Muscle layer of colon (tissue), 2 donors: ENCODE measurements around the gene SPIRE1.
"Not testable (repeated sequence)": the region's sequence is repeated elsewhere in the genome, so short reads cannot be mapped to it uniquely, and the experiment has no call there.

ENCODE experiments used
- H3K27ac ChIP-seq: one replicate; pipeline ENCODE4 v1.7.0; 2013; ENCODE audit warnings: low read depth, mild to moderate bottlenecking, low read length, moderate library complexity
- H3K27me3 ChIP-seq, 2 donors: one replicate each; pipeline ENCODE4 v1.7.0; 2013; ENCODE audit warnings: low read length in 2 of 2, mild to moderate bottlenecking in 2 of 2; ENCODE audit not compliant: insufficient read depth in 2 of 2, control insufficient read depth in 1 of 2
- H3K36me3 ChIP-seq: one replicate; pipeline ENCODE4 v1.7.0; 2013; ENCODE audit warnings: mild to moderate bottlenecking, low read length; ENCODE audit not compliant: insufficient read depth
- H3K4me1 ChIP-seq: one replicate; pipeline ENCODE4 v1.7.0; 2013; ENCODE audit warnings: mild to moderate bottlenecking, low read length; ENCODE audit not compliant: insufficient read depth
- H3K4me3 ChIP-seq, 2 donors: one replicate each; pipeline ENCODE4 v1.7.0; 2013; ENCODE audit warnings: low read length in 2 of 2, low read depth in 1 of 2, mild to moderate bottlenecking in 1 of 2, moderate library complexity in 1 of 2
- H3K9ac ChIP-seq: one replicate; pipeline ENCODE4 v1.7.0; 2013; ENCODE audit warnings: low read length
- H3K9me3 ChIP-seq: one replicate; pipeline ENCODE4 v1.7.0; 2013; ENCODE audit warnings: mild to moderate bottlenecking, low read length
- donor health status: abdominal sarcoma.
- donor health status: Adenocarcinoma of cecum.

SPIRE1 gene

GRCh38 chr18:12627199-12627598, 30.7 kb downstream of the SPIRE1 start:
- not testable (repeated sequence) for H3K36me3 ChIP-seq, H3K27ac ChIP-seq, H3K27me3 ChIP-seq, H3K9ac ChIP-seq, H3K4me1 ChIP-seq, H3K9me3 ChIP-seq, H3K4me3 ChIP-seq

- no peak overlapping the region for H3K4me3 ChIP-seq
- no peak overlapping the region for H3K9ac ChIP-seq
- H3K9me3 ChIP-seq: no peaks in the 10 kb centered on the region
- no peaks in the 10 kb centered on the region for H3K27me3 ChIP-seq
- H3K27ac ChIP-seq: no peak overlapping the region
- no peaks in the 10 kb centered on the region for H3K4me1 ChIP-seq
- H3K36me3 ChIP-seq: no peaks in the 10 kb centered on the region
Observed at GRCh38 chr18:12625241-12625640, 32.7 kb downstream of the SPIRE1 start.

GRCh38 chr18:12621742-12622306, 36.1 kb downstream of the SPIRE1 start:
- H3K27me3 ChIP-seq: no peaks in the 10 kb centered on the region
- no peak overlapping the region for H3K27ac ChIP-seq
- H3K9me3 ChIP-seq: no peaks in the 10 kb centered on the region
- no peak overlapping the region for H3K9ac ChIP-seq
- no peaks in the 10 kb centered on the region for H3K4me1 ChIP-seq
- H3K36me3 ChIP-seq: no peaks in the 10 kb centered on the region
- no peak overlapping the region for H3K4me3 ChIP-seq

- H3K27me3 ChIP-seq: no peaks in the 10 kb centered on the region
- no peaks in the 10 kb centered on the region for H3K4me1 ChIP-seq
- no peak overlapping the region for H3K4me3 ChIP-seq
- H3K9me3 ChIP-seq: no peaks in the 10 kb centered on the region
- no peak overlapping the region for H3K27ac ChIP-seq
- H3K36me3 ChIP-seq: no peaks in the 10 kb centered on the region
- no peak overlapping the region for H3K9ac ChIP-seq
Observed at GRCh38 chr18:12615748-12616147, 42.2 kb downstream of the SPIRE1 start.

GRCh38 chr18:12608301-12608700, 49.6 kb downstream of the SPIRE1 start:
- no peak overlapping the region for H3K27ac ChIP-seq

GRCh38 chr18:12606592-12607315, 51.2 kb downstream of the SPIRE1 start:
- Histone ChIP-seq H3K27me3 (no peaks in the 10 kb centered on the region), H3K4me1 (no peaks in the 10 kb centered on the region), H3K36me3 (no peaks in the 10 kb centered on the region), H3K9ac (no peak overlapping the region), H3K27ac (no peak overlapping the region), H3K9me3 (no peaks in the 10 kb centered on the region), H3K4me3 (no peak overlapping the region)

More at GRCh38 chr18:12608301-12608700, 49.6 kb downstream of the SPIRE1 start:
- no peaks in the 10 kb centered on the region for H3K4me1 ChIP-seq
- H3K36me3 ChIP-seq: no peaks in the 10 kb centered on the region
- no peak overlapping the region for H3K9ac ChIP-seq
- H3K4me3 ChIP-seq: no peak overlapping the region
- H3K9me3 ChIP-seq: no peaks in the 10 kb centered on the region
- H3K27me3 ChIP-seq: no peaks in the 10 kb centered on the region

GRCh38 chr18:12604445-12605007, 53.4 kb downstream of the SPIRE1 start:
- Histone ChIP-seq H3K36me3 (no peaks in the 10 kb centered on the region), H3K9ac (no peak overlapping the region), H3K9me3 (no peaks in the 10 kb centered on the region), H3K4me1 (no peaks in the 10 kb centered on the region), H3K27ac (no peak overlapping the region), H3K4me3 (no peak overlapping the region), H3K27me3 (no peaks in the 10 kb centered on the region)

- H3K9me3 ChIP-seq: no peaks in the 10 kb centered on the region
- H3K27ac ChIP-seq: no peak overlapping the region
- no peaks in the 10 kb centered on the region for H3K36me3 ChIP-seq
- no peaks in the 10 kb centered on the region for H3K27me3 ChIP-seq
- H3K9ac ChIP-seq: no peak overlapping the region
- H3K4me3 ChIP-seq: no peak overlapping the region
- no peaks in the 10 kb centered on the region for H3K4me1 ChIP-seq
Observed at GRCh38 chr18:12599966-12600365, 57.9 kb downstream of the SPIRE1 start.

GRCh38 chr18:12599543-12599942, 58.4 kb downstream of the SPIRE1 start:
- Histone ChIP-seq H3K27me3 (no peaks in the 10 kb centered on the region), H3K9ac (no peak overlapping the region), H3K4me1 (no peaks in the 10 kb centered on the region)

GRCh38 chr18:12598181-12598930, 59.6 kb downstream of the SPIRE1 start:
- Histone ChIP-seq H3K9ac (no peak overlapping the region), H3K4me1 (no peaks in the 10 kb centered on the region), H3K36me3 (no peaks in the 10 kb centered on the region), H3K27ac (no peak overlapping the region), H3K4me3 (no peak overlapping the region), H3K9me3 (no peaks in the 10 kb centered on the region), H3K27me3 (no peaks in the 10 kb centered on the region)

More at GRCh38 chr18:12599543-12599942, 58.4 kb downstream of the SPIRE1 start:
- no peak overlapping the region for H3K4me3 ChIP-seq
- no peak overlapping the region for H3K27ac ChIP-seq
- H3K36me3 ChIP-seq: no peaks in the 10 kb centered on the region
- no peaks in the 10 kb centered on the region for H3K9me3 ChIP-seq

GRCh38 chr18:12597760-12598159, 60.1 kb downstream of the SPIRE1 start:
- no peak overlapping the region for H3K4me3 ChIP-seq
- no peaks in the 10 kb centered on the region for H3K27me3 ChIP-seq
- H3K4me1 ChIP-seq: no peaks in the 10 kb centered on the region
- H3K9me3 ChIP-seq: no peaks in the 10 kb centered on the region
- H3K27ac ChIP-seq: no peak overlapping the region
- H3K9ac ChIP-seq: no peak overlapping the region
- H3K36me3 ChIP-seq: no peaks in the 10 kb centered on the region
